Hematopoietic multipotent progenitor cell (in vitro differentiated cells): Measurements from ENCODE around the gene SLC22A5. TPM values are rescaled to one million over a fixed set of nuclear protein-coding genes. Genes with fewer than 3 reads are reported as not detected.
"Not testable (repeated sequence)": the region's sequence is repeated elsewhere in the genome, so short reads cannot be mapped to it uniquely, and the experiment has no call there.

Experiments
- DNase-seq, 3 donors: peaks; one replicate each; pipeline ENCODE4 v3.0.0-alpha.2; 2011 to 2015; ENCODE audit warnings: low read depth in 2 of 3, low spot score in 2 of 3
- total RNA-seq: library from RNA; depleted of rRNA; stranded (reverse); fragments of >200 nt; gene quantifications from one replicate; pipeline ENCODE4 v1.2.3, GENCODE V29; 2012

The SLC22A5 gene
- total RNA-seq, 1 donor, result 12.9 TPM

GRCh38 chr5:132386644-132387286 lies 17.3 kb downstream of the SLC22A5 start:
- peak; percentile 63 to 88 (median 79) for DNase-seq

- peak in 1 of 3 donors; percentile 66 for DNase-seq
These were observed 18.2 kb downstream of the SLC22A5 start for GRCh38 chr5:132387640-132388117.

GRCh38 chr5:132388244-132389050 lies 18.9 kb downstream of the SLC22A5 start:
- DNase-seq, result no peak

- no peak for DNase-seq
These were observed 19.5 kb downstream of the SLC22A5 start for GRCh38 chr5:132389051-132389331.

GRCh38 chr5:132389585-132390286 lies 20.2 kb downstream of the SLC22A5 start:
- no peak for DNase-seq

GRCh38 chr5:132391247-132391646 lies 21.7 kb downstream of the SLC22A5 start:
- no peak for DNase-seq

- DNase-seq, result no peak
These were observed 22.4 kb downstream of the SLC22A5 start for GRCh38 chr5:132391870-132392269.

GRCh38 chr5:132392411-132392810 lies 22.9 kb downstream of the SLC22A5 start:
- no peak for DNase-seq

GRCh38 chr5:132392978-132393825 lies 23.7 kb downstream of the SLC22A5 start:
- no peak for DNase-seq

- DNase-seq, result no peak
These were observed 25.3 kb downstream of the SLC22A5 start for GRCh38 chr5:132394667-132395259.

GRCh38 chr5:132396589-132397031 lies 27.1 kb downstream of the SLC22A5 start:
- DNase-seq, result no peak

GRCh38 chr5:132397224-132397623 lies 27.7 kb downstream of the SLC22A5 start:
- no peak for DNase-seq

GRCh38 chr5:132397936-132398675 lies 28.6 kb downstream of the SLC22A5 start:
- not testable (repeated sequence) for DNase-seq

- DNase-seq, result not testable (repeated sequence)
These were observed 34.5 kb downstream of the SLC22A5 start for GRCh38 chr5:132404041-132404440.

GRCh38 chr5:132405646-132406045 lies 36.1 kb downstream of the SLC22A5 start:
- no peak for DNase-seq

GRCh38 chr5:132406144-132406783 lies 36.8 kb downstream of the SLC22A5 start:
- DNase-seq, result no peak

GRCh38 chr5:132407970-132408369 lies 38.5 kb downstream of the SLC22A5 start:
- DNase-seq, result no peak

GRCh38 chr5:132408456-132408855 lies 38.9 kb downstream of the SLC22A5 start:
- no peak for DNase-seq

GRCh38 chr5:132408965-132409364 lies 39.5 kb downstream of the SLC22A5 start:
- no peak for DNase-seq
